Liver (tissue), 9 donors: Measurements from ENCODE around the gene MKNK1. TPM values are rescaled to one million over a fixed set of nuclear protein-coding genes. Genes with fewer than 3 reads are reported as not detected.

Experiments
- DNase-seq: peaks from one replicate; pipeline ENCODE4 v3.0.0-alpha.2; 2017; ENCODE audit warnings: low spot score
- H3K27ac ChIP-seq, 2 donors: one replicate each; pipeline ENCODE4 v1.7.0; 2013; ENCODE audit warnings: inconsistent platforms in 2 of 2, low read length in 2 of 2, control low read depth in 1 of 2, low read depth in 1 of 2, mild to moderate bottlenecking in 1 of 2
- H3K27me3 ChIP-seq, 4 donors: one replicate each; pipeline versions ENCODE4 v1.6.1 to v1.7.0; 2013; ENCODE audit warnings: low read length in 3 of 4, inconsistent platforms in 1 of 4, mild to moderate bottlenecking in 1 of 4, moderate library complexity in 1 of 4; ENCODE audit not compliant: control insufficient read depth in 4 of 4, insufficient read depth in 4 of 4
- H3K36me3 ChIP-seq, 4 donors: one replicate each; pipeline versions ENCODE4 v1.6.1 to v1.7.0; 2013; ENCODE audit warnings: low read length in 3 of 4, mild to moderate bottlenecking in 3 of 4, low read depth in 1 of 4, moderate library complexity in 1 of 4; ENCODE audit not compliant: control insufficient read depth in 4 of 4, insufficient read depth in 3 of 4
- H3K4me1 ChIP-seq, 4 donors: one replicate each; pipeline versions ENCODE4 v1.6.1 to v1.7.0; 2013; ENCODE audit warnings: low read length in 3 of 4, mild to moderate bottlenecking in 3 of 4, moderate library complexity in 1 of 4; ENCODE audit not compliant: control insufficient read depth in 4 of 4, insufficient read depth in 4 of 4
- H3K4me3 ChIP-seq, 3 donors: one replicate each; pipeline versions ENCODE4 v1.6.1 to v1.7.0; 2013; ENCODE audit warnings: low read length in 3 of 3, control low read depth in 1 of 3, low read depth in 1 of 3, mild to moderate bottlenecking in 1 of 3
- H3K9ac ChIP-seq, 2 donors: one replicate each; pipeline ENCODE4 v1.7.0; 2013; ENCODE audit warnings: low read length in 2 of 2, mild to moderate bottlenecking in 2 of 2, moderate library complexity in 2 of 2, control low read depth in 1 of 2, low read depth in 1 of 2
- H3K9me3 ChIP-seq, 4 donors: one replicate each; pipeline versions ENCODE4 v1.6.1 to v1.7.0; 2013; ENCODE audit warnings: low read length in 3 of 4; ENCODE audit not compliant: control insufficient read depth in 4 of 4
- EGR1 ChIP-seq, 2 donors: IDR thresholded peaks; 2 replicates each; pipeline ENCODE4 v1.6.1; 2016 to 2018; ENCODE audit warnings: antibody characterized with exemption in 2 of 2, low read depth in 2 of 2
- FOXA1 ChIP-seq: IDR thresholded peaks from 2 replicates; pipeline ENCODE4 v1.6.1; 2016; ENCODE audit warnings: antibody characterized with exemption
- FOXA2 ChIP-seq: IDR thresholded peaks from 2 replicates; pipeline ENCODE4 v1.6.1; 2016; ENCODE audit warnings: antibody characterized with exemption
- HNF4A ChIP-seq, 2 donors: conservative IDR thresholded peaks; 2 replicates each; pipeline ENCODE4 v1.6.1; 2016; ENCODE audit warnings: antibody characterized with exemption in 2 of 2, mild to moderate bottlenecking in 2 of 2
- HNF4G ChIP-seq: IDR thresholded peaks from 2 replicates; pipeline ENCODE4 v1.6.1; 2016; ENCODE audit warnings: antibody characterized with exemption
- JUND ChIP-seq, 2 donors: IDR thresholded peaks; 2 replicates each; pipeline ENCODE4 v1.6.1; 2016; ENCODE audit warnings: antibody characterized with exemption in 2 of 2
- NR2F2 ChIP-seq: IDR thresholded peaks from 2 replicates; pipeline ENCODE4 v1.6.1; 2016; ENCODE audit warnings: antibody characterized with exemption
- RAD21 ChIP-seq, 2 donors: IDR thresholded peaks; 2 replicates each; pipeline ENCODE4 v1.6.1; 2016; ENCODE audit warnings: antibody characterized with exemption in 2 of 2, mild to moderate bottlenecking in 2 of 2
- RXRA ChIP-seq, 2 donors: IDR thresholded peaks; 2 replicates each; pipeline ENCODE4 v1.6.1; 2017 to 2018; ENCODE audit warnings: antibody characterized with exemption in 2 of 2, mild to moderate bottlenecking in 1 of 2
- SP1 ChIP-seq: IDR thresholded peaks from 2 replicates; pipeline ENCODE4 v1.6.1; 2018; ENCODE audit warnings: antibody characterized with exemption, mild to moderate bottlenecking
- TAF1 ChIP-seq: conservative IDR thresholded peaks from 2 replicates; pipeline ENCODE4 v1.6.1; 2016; ENCODE audit warnings: antibody characterized with exemption, mild to moderate bottlenecking
- YY1 ChIP-seq: IDR thresholded peaks from 2 replicates; pipeline ENCODE4 v1.6.1; 2016; ENCODE audit warnings: antibody characterized with exemption, mild to moderate bottlenecking
- WGBS: extraction: QIAGEN DNeasy Blood & Tissue Kit; methylation state at CpG from one replicate; pipeline ENCODE4 v1.1.7; 2013; 5-methylcytosine and 5-hydroxymethylcytosine counted together
- polyA plus RNA-seq, 2 donors: library from polyadenylated mRNA; stranded (reverse) in 1 of 2; unstranded in 1 of 2; fragments of 200-250 nt in 1 of 2; fragments of >200 nt in 1 of 2; fragmentation: Nextera tagmentation in 1 of 2; extraction: Ambion mirVana in 1 of 2; gene quantifications; one replicate each; pipeline versions ENCODE4 v1.2.1 to v1.2.3, GENCODE V29; 2013 to 2015
- total RNA-seq, 2 donors: library from RNA; depleted of rRNA; stranded (reverse); fragments of >200 nt; gene quantifications; one replicate each; pipeline ENCODE4 v1.2.3, GENCODE V29; 2014
- TF ChIP-seq, protein P1 (sequence below): IDR thresholded peaks from 2 replicates; pipeline ENCODE4 v1.6.1; 2016; ENCODE audit warnings: antibody characterized with exemption, mild to moderate bottlenecking
- TF ChIP-seq, protein P2 (sequence below): fragments of 150-350 bp; IDR thresholded peaks from 2 replicates; pipeline ENCODE4 v1.5.1; 2017; ENCODE audit warnings: improper control_type of control experiment, low read depth, low read length; ENCODE audit not compliant: missing input control
- TF ChIP-seq, protein P3 (sequence below): IDR thresholded peaks from 2 replicates; pipeline ENCODE4 v1.6.1; 2016; ENCODE audit warnings: antibody characterized with exemption
- TF ChIP-seq, protein P4 (sequence below): IDR thresholded peaks from 2 replicates; pipeline ENCODE4 v1.6.1; 2016; ENCODE audit warnings: antibody characterized with exemption
- TF ChIP-seq, protein P5 (sequence below): IDR thresholded peaks from 2 replicates; pipeline ENCODE4 v1.6.1; 2016; ENCODE audit warnings: antibody characterized with exemption
- donor health status: healthy.
- donor health status: healthy.
- donor health status: healthy.
- donor health status: healthy.
- donor health status: healthy.

Gene MKNK1
- total and polyA plus RNA-seq, 4 donors, result 10.2 to 30.8 (median 18.3) TPM

DNA sequence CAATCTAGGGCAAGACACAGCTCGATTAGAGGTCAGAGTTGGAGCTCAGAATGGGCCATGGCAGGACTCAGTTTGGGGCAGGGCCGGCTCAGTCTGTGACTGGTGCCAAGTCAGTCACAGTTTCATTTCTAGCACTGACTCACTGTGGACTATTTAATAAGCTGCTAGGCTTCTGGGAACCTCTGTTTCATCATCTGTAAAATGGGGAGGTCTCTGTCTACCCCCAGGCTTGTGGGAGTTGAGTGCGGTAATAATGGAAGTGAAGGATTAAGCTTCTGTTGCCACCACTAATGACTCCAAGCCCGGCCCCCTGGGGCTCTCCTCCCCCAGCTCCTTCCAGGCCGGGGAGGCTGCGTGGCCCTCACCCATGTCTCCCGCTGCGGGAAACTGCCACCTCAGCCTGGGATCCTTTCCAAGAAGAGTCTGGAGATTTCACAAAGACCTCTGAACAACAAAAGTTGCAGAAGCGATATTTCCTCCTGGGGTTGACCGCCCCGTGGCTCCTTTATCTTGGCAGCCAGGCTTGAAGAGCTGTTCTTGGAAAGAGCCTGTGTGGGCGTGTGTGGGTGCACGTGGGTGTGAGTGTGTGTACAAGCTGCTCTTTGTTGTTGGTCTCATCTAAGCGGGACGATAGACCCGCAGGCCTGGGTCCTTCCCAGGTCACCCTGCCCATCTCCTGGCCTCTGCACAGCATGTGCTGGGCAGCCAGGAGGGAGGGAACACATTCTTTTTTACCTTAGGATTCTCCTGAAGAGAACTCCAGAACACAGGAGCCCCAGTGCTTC lies 81.7 kb downstream of the MKNK1 start:
- Histone ChIP-seq H3K4me3 (no peak overlapping the region), H3K36me3 (no peaks in the 10 kb centered on the region), H3K4me1 (peaks cover 0 to 21% (median 12%) of the 10 kb centered on the region in 4 donors), H3K9me3 (no peaks in the 10 kb centered on the region), H3K27ac (no peak overlapping the region), H3K27me3 (peaks cover 0 to 2% (median 0%) of the 10 kb centered on the region in 4 donors), H3K9ac (no peak overlapping the region)
- no peak for TF ChIP-seq HNF4G
- TF ChIP-seq SP1, result no peak
- DNase-seq, result peak; percentile 52
- WGBS, result 47% methylated on average over 16 of the region's 16 CpGs

DNA sequence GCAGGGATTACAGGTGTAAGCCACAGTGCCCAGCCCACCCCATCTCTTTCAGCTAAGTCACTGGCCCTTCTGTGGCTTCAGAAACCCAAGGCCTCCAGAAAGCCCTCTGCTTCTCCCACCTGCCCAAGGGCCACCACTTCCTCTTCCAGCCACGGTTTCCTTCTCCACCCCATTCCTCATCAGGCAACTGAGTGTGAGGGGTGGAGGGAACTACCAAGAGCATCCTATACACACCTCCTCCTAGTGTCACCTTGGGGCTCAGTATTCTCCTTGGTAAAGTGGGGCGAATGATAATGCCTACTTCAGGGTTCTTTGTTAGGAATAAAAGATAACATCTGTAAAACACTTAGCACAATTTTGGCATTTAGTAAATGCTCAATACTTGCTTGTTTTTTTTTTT lies 82.7 kb downstream of the MKNK1 start:
- TF ChIP-seq EGR1 (IDR thresholded peaks at IDR 0.05; ENCODE audit: low read depth in 2 of 2), result no peak
- TF ChIP-seq, protein P1, sequence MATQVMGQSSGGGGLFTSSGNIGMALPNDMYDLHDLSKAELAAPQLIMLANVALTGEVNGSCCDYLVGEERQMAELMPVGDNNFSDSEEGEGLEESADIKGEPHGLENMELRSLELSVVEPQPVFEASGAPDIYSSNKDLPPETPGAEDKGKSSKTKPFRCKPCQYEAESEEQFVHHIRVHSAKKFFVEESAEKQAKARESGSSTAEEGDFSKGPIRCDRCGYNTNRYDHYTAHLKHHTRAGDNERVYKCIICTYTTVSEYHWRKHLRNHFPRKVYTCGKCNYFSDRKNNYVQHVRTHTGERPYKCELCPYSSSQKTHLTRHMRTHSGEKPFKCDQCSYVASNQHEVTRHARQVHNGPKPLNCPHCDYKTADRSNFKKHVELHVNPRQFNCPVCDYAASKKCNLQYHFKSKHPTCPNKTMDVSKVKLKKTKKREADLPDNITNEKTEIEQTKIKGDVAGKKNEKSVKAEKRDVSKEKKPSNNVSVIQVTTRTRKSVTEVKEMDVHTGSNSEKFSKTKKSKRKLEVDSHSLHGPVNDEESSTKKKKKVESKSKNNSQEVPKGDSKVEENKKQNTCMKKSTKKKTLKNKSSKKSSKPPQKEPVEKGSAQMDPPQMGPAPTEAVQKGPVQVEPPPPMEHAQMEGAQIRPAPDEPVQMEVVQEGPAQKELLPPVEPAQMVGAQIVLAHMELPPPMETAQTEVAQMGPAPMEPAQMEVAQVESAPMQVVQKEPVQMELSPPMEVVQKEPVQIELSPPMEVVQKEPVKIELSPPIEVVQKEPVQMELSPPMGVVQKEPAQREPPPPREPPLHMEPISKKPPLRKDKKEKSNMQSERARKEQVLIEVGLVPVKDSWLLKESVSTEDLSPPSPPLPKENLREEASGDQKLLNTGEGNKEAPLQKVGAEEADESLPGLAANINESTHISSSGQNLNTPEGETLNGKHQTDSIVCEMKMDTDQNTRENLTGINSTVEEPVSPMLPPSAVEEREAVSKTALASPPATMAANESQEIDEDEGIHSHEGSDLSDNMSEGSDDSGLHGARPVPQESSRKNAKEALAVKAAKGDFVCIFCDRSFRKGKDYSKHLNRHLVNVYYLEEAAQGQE, result no peak
- TF ChIP-seq, protein P2, sequence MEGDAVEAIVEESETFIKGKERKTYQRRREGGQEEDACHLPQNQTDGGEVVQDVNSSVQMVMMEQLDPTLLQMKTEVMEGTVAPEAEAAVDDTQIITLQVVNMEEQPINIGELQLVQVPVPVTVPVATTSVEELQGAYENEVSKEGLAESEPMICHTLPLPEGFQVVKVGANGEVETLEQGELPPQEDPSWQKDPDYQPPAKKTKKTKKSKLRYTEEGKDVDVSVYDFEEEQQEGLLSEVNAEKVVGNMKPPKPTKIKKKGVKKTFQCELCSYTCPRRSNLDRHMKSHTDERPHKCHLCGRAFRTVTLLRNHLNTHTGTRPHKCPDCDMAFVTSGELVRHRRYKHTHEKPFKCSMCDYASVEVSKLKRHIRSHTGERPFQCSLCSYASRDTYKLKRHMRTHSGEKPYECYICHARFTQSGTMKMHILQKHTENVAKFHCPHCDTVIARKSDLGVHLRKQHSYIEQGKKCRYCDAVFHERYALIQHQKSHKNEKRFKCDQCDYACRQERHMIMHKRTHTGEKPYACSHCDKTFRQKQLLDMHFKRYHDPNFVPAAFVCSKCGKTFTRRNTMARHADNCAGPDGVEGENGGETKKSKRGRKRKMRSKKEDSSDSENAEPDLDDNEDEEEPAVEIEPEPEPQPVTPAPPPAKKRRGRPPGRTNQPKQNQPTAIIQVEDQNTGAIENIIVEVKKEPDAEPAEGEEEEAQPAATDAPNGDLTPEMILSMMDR, result no peak
- TF ChIP-seq SP1, result no peak
- no peak for TF ChIP-seq RAD21 (IDR thresholded peaks at IDR 0.05)
- TF ChIP-seq, protein P3, sequence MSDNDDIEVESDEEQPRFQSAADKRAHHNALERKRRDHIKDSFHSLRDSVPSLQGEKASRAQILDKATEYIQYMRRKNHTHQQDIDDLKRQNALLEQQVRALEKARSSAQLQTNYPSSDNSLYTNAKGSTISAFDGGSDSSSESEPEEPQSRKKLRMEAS, result no peak
- no peak for TF ChIP-seq JUND (IDR thresholded peaks at IDR 0.05)
- TF ChIP-seq, protein P4, sequence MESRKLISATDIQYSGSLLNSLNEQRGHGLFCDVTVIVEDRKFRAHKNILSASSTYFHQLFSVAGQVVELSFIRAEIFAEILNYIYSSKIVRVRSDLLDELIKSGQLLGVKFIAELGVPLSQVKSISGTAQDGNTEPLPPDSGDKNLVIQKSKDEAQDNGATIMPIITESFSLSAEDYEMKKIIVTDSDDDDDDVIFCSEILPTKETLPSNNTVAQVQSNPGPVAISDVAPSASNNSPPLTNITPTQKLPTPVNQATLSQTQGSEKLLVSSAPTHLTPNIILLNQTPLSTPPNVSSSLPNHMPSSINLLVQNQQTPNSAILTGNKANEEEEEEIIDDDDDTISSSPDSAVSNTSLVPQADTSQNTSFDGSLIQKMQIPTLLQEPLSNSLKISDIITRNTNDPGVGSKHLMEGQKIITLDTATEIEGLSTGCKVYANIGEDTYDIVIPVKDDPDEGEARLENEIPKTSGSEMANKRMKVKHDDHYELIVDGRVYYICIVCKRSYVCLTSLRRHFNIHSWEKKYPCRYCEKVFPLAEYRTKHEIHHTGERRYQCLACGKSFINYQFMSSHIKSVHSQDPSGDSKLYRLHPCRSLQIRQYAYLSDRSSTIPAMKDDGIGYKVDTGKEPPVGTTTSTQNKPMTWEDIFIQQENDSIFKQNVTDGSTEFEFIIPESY, result no peak
- TF ChIP-seq, protein P5, sequence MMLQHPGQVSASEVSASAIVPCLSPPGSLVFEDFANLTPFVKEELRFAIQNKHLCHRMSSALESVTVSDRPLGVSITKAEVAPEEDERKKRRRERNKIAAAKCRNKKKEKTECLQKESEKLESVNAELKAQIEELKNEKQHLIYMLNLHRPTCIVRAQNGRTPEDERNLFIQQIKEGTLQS, result no peak
- TF ChIP-seq FOXA1, result no peak
- TF ChIP-seq YY1, result no peak
- TF ChIP-seq RXRA (IDR thresholded peaks at IDR 0.05), result no peak
- TF ChIP-seq HNF4G, result no peak
- TF ChIP-seq TAF1, result no peak
- no peak for TF ChIP-seq FOXA2
- no peak for TF ChIP-seq NR2F2
- no peak for TF ChIP-seq HNF4A (conservative IDR thresholded peaks at IDR 0.05)
- peaks cover 0 to 4% (median 0%) of the 10 kb centered on the region in 4 donors for H3K27me3 ChIP-seq
- H3K9ac ChIP-seq, result no peak overlapping the region
- no peaks in the 10 kb centered on the region for H3K9me3 ChIP-seq
- H3K27ac ChIP-seq, result no peak overlapping the region
- H3K36me3 ChIP-seq, result no peaks in the 10 kb centered on the region
- no peak for DNase-seq
- H3K4me1 ChIP-seq, result peaks cover 0 to 13% (median 7%) of the 10 kb centered on the region in 4 donors
- 83% methylated on average over 2 of the region's 2 CpGs for WGBS
- no peak overlapping the region for H3K4me3 ChIP-seq
